ENCODE measurements around the gene STAM2.
"Not testable (repeated sequence)": the region's sequence is repeated elsewhere in the genome, so short reads cannot be mapped to it uniquely, and the experiment has no call there.

Gene STAM2

DNA sequence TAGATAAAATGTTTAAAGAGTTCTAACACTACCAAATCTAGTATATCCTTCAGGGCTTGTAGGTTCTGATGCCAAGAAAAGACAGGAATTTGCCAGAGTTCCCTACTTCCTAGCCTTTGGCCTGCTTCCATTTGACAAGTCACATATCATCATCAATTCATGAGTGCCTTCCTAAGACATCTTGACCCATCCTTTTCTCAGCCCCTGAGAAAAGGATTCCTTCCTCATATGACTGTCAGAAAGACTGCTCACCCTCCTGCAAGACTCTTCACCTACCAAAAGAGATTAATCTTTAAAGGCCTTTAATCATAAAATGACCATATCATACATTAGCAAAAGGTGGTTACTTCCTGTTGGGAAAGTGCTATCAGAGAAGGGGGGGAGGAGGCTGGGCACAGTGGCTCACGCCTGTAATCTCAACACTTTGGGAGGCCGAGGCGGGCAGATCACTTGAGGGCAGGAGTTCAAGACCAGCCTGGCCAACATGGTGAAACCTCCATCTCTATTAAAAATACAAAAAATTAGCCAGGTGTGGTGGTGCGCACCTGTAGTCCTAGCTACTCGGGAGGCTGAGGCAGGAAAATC, 3.3 kb downstream of the STAM2 start:
- not testable (repeated sequence) for DNase-seq (ENCODE audit: low spot score)

DNA sequence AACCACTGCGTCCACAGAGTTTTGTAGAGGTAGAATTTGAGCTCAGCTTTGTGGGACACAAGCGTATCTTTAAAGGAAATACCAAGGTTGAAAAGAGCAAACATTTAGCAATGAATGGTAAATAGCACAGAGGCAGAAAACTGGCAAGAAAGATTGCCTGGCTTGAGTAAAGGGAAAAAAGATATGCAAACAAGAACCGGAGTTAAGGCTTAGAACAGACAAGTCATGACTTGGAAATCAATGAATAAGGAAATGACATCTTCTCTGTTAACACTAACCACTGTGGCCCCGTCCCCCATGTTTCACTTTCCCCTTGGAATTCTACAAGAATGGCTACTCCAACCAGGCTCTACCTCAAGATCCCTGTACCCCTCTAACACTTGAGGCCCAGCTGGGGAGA, 3.8 kb downstream of the STAM2 start:
- no peak for DNase-seq (ENCODE audit: low spot score)

DNA sequence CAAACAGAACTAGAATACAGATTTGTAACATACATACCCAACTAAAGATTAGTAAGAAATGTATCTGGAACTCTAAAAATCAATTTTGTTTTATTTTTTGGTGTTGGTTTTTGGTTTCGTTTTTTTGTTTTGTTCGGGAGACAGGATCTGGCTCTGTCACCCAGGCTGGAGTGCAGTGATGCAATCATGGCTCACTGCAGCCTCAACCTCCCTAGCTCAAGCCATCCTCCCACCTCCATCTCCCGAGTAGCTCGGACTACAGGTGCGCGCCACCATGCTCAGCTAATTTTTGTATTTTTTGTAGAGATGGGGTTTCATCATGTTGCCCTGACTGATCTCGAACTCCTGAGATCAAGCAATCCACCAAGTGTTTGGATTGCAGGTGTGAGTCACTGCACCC, 6.4 kb downstream of the STAM2 start:
- DNase-seq (ENCODE audit: low spot score), result not testable (repeated sequence)

DNA sequence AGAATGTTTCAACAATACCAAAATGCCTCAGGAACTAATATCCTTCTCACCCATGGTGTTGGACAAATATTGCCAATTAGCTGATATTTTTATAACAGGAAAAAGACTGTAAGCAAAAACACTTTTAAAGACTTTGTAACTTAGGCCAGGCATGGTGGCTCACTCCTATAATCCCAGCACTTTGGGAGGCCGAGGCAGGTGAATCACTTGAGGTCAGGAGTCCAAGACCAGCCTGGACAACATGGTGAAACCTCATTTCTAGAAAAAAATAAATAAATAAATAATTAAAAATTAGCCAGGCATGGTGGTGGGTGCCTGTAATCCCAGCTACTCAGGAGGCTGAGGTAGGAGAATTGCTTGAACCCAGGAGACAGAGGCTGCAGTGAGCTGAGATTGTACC, 8.1 kb downstream of the STAM2 start:
- DNase-seq (ENCODE audit: low spot score), result not testable (repeated sequence)

DNA sequence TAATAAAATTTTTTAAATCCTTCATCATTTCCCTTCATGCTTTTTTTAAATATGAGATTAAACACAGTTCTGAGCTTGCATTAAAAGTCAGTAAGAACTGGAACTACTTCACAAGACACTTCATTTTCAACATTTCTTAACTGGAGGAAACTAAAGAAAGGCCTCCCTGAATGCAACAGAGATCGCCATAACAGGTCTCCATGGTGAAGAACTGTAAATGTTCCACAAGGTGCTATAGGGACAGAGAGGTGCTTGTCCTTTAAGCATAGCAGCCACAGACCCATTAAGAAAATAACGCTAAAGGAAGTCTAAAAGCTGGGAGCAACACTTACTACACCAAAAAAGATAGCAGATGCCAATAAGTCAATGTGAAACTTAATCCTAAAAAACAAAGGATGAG, 8.5 kb downstream of the STAM2 start:
- no peak for DNase-seq (ENCODE audit: low spot score)

DNA sequence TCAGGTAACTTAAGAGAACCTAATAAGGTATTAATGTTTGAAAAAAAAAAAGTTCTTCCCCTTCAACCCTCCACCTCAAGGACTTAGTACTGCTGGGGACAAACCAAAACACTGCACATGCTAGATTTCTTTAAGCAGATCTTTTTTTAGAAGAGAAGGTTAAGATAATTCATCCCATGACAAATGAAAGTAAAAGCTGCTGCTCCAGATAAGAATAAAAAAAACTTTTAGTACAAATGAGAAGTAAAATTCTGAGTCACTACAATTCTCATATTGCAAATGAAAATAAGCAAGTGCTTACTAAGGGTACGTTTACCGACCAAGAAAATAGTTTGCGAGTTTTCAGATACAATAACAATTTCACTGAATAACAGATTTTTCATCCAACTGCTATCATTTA, 8.9 kb downstream of the STAM2 start:
- no peak for DNase-seq (ENCODE audit: low spot score)

DNA sequence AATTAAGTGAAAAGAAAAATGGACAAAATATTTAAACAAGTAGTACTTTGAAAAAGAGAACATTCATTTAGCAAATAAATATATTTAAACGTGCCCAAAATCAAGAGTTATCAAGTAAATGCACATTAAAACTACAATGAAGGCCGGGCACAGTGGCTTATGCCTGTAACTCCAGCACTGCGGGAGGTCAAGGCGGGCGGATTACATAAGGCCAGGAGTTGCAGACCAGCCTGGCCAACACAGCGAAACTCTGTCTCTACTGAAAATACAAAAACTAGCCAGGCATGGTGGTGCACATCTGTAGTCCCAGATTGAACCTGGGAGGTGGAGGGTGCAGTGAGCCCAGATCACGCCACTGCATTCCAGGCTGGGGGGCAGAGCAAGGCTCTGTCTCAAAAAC, 9.8 kb downstream of the STAM2 start:
- DNase-seq (ENCODE audit: low spot score), result no peak

DNA sequence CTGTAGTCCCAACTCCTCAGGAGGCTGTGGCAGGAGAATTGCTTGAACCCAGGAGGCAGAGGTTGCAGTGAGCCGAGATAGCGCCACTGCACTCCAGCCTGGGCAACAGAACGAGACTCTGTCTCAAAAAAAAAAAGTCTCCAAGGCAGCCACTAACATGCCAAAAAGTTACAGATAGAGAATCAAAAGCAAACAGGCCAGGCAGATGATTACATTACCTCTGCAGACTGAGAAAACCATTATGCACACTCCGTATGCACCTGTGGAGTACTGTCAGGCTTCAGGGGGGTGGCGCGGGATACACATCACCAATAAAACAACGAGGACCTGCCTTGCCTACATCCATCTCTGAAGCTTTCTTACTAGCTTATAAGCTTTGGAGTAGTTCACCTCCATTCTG, 10.3 kb downstream of the STAM2 start:
- DNase-seq (ENCODE audit: low spot score), result no peak

DNA sequence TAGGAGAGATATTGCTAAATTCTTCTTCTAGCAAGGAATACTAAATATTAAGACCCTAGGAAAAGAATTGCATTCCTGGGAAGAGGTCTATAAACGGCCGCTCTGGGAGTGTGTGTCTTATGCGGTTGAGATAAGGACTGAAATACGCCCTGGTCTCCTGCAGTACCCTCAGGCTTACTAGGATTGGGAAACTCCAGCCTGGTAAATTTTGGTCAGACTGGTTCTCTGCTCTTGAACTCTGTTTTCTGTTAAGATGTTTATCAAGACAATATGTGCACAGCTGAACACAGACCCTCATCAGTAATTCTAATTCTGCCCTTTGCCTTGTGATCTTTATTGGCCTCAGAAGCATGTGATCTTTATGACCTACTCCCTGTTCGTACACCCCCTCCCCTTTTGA, 11.9 kb downstream of the STAM2 start:
- DNase-seq (ENCODE audit: low spot score), result not testable (repeated sequence)

DNA sequence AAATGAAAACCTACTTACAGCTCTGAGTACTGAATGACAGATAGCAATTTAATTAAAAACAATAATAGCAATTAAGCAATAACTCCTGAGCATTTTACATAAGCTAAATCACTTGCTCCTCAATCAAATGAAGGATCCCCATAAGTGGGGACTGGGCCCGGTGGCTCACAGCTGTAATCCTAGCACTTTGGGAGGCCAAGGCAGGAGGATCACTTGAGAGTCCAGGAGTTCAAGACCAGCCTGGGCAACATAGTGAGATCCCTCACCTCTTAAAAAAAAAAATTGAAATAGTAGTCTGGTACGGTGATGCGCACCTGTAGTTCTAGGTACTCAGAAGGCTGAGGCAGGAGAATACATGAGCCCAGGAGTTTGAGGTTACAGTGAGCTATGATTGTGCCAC, 13.4 kb downstream of the STAM2 start:
- DNase-seq (ENCODE audit: low spot score), result no peak

DNA sequence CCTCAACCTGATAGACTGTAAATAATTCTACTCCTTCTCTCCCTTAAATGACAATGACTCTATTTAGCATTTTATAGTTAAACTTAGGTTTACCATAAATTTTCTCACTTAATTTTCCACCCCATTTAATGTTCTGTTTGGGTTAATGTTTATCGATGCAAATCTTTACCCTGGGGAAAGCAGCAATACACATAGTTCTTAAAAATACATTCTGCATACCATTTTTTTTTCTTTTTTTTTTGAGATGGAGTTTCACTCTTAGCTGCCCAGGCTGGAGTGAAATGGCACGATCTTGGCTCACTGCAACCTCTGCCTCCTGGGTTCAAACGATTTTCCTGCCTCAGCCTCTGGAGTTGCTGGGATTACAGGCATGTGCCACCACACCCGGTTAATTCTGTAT, 14.0 kb downstream of the STAM2 start:
- no peak for DNase-seq (ENCODE audit: low spot score)

DNA sequence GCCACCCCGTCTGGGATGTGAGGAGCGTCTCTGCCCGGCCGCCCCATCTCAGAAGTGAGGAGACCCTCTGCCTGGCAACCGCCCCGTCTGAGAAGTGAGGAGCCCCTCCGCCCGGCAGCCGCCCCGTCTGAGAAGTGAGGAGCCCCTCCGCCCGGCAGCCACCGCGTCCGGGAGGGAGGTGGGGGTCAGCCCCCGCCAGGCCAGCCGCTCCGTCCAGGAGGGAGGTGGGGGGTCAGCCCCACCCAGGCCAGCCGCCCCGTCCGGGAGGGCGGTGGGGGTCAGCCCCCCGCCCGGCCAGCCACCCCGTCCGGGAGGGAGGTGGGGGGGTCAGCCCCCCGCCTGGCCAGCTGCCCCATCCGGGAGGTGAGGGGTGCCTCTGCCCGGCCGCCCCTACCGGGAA, 15.2 kb downstream of the STAM2 start:
- not testable (repeated sequence) for DNase-seq (ENCODE audit: low spot score)

DNA sequence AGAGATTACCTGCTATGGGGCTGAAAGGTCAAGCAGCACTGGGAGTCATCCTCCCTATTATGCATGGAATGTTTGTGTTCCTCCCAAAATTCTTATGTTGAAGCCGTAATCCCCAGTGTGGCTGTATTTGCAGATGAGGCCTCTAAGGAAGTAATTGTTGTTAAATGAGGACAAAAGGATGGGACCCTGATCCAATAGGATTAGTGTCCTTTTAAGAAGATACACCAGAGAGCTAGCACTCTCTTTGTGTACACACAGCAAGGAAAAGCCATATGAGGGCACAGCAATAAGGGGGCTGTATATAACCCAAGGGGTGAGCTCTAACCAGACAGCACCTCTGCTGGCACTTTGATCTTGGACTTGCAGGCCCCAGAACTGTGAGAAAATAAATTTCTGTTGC, 18.3 kb downstream of the STAM2 start:
- DNase-seq (ENCODE audit: low spot score), result no peak

DNA sequence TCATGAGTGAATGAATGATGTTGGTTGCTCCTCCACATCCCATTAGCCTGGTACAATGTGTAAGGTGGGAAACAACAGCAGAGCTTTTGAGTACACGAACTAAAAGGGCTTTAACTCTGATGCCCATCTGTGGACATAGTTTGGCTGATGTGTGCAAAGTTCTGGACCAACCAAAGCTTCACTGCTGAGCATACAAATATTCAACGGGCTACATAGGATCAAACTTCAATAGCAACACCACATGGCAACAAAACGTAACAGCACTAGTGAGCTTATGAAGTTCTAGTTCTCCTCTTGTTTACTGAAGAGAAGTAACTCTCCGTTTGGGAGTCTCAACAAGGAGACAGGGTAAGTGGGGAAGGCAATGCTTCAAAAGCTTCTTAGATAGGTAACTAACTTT, 20.4 kb downstream of the STAM2 start:
- DNase-seq (ENCODE audit: low spot score), result peak; percentile 21

DNA sequence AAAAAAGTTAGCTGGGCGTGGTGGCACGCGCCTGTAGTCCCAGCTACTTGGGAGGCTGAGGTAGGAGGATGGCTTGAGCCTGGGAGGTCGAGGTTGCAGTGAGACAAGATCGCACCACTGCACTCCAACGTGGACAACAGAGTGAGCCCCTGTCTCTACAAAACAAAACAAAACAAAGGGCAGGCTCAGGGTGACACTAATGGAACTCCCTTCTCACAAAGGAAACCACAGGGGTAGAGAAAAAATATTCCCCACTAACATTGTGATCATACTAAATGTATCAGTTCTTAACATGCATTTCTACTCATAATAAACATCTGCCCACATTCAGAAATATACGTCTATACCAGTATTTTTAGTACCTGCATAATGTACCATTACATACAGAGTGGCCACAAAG, 21.1 kb downstream of the STAM2 start:
- no peak for DNase-seq (ENCODE audit: low spot score)

DNA sequence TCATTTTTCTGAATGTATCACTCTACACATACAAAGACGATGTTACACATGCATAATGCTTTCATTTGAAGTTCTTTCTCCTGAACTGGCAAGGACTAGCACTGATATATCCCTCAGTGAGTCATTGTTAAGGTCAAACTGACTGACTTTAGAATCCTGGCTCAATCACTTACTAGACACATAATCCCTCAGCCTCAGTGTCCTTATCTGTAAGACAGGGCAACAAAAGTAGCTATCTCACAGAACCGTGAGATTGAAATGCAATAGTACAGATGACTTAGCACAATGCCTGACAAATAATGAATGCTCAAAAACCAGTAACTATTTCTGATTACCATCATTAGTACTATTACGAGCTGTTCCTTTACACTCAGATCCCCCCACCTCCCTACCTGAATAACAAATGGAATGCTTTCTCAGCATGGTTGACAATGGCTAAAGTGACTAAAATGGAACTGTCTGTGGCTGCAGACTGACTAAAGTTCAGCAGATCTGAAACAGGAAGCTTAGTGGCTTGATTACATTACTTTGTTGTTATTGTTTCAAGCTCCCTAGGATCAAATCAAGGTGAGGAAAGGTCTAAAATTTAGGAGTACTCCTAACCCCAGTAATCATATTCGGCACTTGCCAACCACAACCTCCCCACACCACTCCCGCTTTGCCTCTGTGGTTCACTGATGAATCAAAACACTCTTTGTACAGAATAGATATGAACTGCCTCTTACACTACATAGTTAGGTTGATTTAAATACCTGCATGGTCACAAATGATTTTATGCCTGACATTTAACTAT, 40.9 kb downstream of the STAM2 start:
- peak; percentile 59 for DNase-seq (ENCODE audit: low spot score)

DNA sequence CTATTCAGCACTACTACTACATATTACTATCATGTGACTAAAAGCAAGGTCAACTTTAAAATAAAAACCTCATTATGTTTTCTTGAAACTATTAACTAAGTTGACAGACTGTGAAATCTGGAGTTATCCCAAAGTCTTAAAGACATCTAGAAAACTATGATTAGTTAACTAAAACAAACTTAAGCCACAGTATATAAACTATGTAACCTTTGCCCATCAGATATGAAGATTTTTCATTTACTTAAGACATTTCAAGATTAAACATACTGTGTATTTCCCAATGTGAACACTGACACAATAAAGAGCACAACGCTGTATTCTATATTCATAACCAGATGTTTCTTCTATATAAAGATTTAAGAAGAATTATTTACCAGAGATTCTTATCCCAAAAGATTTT, 43.3 kb downstream of the STAM2 start:
- no peak for DNase-seq (ENCODE audit: low spot score)

DNA sequence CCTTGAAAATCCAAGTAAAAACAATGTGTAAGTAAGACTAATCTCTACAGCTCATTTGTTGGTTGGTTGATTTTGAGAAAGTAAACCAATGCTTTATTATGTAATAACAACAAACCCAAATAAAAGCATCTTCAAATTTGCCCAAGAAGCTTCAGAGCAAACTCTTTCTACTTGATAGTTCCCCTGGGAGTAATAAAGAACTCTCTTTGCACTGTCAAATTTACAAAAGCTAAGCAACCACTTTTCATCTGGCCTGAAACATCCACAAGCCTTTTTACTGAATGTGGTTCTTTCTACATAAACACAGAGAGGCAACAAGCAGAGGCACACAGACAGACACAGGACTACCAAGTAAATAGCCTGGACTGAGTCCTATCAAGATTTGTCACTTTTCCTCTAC, 47.9 kb downstream of the STAM2 start:
- no peak for DNase-seq (ENCODE audit: low spot score)

DNA sequence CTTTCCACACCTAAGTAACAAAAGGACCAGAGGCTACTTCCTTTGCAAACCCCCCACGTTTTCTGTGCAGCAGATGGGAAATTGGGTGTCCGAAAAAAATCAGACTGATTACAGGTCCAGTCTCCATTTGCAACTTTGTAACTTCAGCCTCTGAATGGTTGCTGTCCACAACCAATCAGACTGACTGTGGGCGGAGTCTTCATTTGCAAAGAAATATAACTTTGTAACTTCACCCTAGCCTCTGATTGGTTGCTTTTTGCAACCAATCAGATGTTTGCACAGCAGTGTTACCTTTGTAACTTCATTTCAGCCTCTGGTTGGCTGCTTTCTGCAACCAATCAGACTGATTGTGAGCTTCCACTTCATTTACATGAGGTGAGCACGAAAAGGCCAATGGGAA, 48.9 kb downstream of the STAM2 start:
- DNase-seq (ENCODE audit: low spot score), result no peak

DNA sequence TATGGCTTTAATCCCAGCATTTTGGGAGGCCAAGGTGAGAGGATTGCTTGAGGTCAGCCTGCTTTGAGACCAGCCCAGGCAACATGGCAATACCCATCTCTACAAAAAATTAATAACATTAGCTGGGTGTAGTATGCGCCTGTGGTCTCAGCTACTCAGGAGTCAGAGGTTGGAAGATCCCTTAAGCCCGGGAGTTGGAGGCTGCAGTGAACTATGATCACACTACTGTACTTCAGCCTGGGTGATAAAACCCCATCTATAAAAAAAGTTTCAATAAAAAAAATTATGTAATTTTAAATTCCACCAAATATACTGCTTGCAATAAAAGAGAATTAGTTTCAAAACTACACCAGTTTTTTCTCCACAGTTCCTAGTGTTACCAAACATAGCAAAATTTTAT, 53.4 kb downstream of the STAM2 start:
- DNase-seq (ENCODE audit: low spot score), result no peak

DNA sequence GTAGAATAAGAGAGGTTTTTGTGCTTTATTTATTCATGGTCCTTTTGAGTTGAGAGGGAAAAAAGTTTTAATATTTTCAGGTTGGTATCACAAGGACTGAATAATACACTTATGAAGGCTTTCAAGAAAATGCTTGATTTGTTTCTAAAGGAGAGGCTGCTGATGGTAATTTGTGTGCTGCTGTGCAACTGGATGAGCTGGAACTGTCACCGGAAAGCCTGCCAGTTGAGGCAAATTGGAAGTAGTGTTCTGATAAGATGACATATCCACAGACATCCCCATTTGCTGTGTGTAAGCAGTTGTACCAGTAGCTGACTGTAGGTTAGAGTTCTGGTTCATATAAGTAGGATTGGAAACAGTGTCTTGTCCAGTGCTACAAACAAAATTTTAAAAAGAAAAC, 55.1 kb downstream of the STAM2 start:
- no peak for DNase-seq (ENCODE audit: low spot score)

DNA sequence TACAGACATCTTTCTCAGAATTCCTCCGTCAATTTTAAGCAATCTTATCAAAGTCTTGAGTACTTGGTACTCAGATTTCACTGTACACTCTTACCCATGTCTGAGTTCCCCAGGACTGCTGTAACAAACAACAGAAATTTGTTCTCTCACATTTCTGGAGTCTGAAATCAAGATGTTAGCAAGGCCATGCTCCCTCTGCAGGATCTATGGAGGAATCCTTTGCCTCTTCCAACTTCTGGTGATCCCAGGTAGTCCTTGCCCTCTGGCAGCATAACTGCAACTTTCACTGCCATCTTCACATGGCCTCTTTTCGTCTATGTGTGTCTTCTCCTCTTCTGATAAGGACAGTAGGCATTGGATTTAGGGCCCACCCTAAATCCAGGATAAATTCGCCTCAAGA, 59.6 kb downstream of the STAM2 start:
- no peak for DNase-seq (ENCODE audit: low spot score)

DNA sequence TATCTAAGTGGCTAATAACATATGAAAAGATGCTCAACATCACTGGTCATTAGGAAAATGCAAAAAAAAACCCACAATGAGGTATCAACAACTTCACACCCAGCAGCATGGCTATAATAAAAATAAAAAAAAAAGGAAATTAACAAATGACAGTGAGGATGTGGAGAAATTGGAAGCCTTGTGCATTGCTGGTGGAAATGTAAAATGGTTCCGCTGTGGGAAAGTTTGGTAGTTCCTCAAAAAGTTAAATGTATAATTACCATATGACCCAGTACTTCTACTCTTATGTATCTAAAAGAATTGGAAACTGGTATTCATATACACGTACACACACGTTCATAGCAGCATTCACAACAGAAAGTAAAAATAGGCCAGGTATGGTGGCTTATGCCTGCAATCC, 61.2 kb downstream of the STAM2 start:
- no peak for DNase-seq (ENCODE audit: low spot score)

DNA sequence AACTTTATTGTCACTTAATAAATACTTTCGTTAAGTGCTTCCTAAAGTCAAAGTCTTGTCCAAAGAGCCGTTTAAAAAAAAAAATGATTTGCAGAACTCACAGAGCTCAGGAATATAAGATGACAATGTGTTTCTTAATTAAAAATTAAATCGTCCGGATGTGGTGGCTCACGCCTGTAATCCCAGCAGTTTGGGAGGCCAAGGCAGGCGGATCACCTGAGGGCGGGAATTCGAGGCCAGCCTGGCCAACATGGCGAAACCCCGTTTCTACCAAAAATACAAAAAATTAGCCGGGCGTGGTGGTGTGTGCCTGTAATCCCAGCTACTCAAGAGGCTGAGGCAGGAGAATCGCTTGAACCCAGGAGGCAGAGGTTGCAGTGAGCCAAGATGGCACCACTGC, 68.4 kb downstream of the STAM2 start:
- DNase-seq (ENCODE audit: low spot score), result not testable (repeated sequence)
